NCI-H1694 (cell line): ENCODE measurements around the gene BYSL.

Source experiments
- DNase-seq: peaks from one replicate; lab custom pipeline; 2025; lab: John Stamatoyannopoulos, UW

The BYSL gene

GRCh38 chr6:41920921-41921711, at the start of gene BYSL, which contains the start of gene MED20:
Gene BYSL (plus strand): TSS chr6:41921499. CDS start chr6:41921563, 64 bp downstream.
Gene MED20 (minus strand): TSS chr6:41921139. CDS start chr6:41921018, 121 bp downstream.
- DNase-seq, result peak; percentile 84

GRCh38 chr6:41871691-41872090, 49.6 kb upstream of the BYSL start:
- DNase-seq, result no peak

GRCh38 chr6:41872147-41872546, 49.2 kb upstream of the BYSL start:
- no peak for DNase-seq

- DNase-seq, result no peak
Measured at GRCh38 chr6:41874741-41875140, 46.6 kb upstream of the BYSL start.

- DNase-seq, result no peak
Measured at GRCh38 chr6:41877051-41877680, 44.1 kb upstream of the BYSL start.

GRCh38 chr6:41878246-41878645, 43.1 kb upstream of the BYSL start:
- no peak for DNase-seq

GRCh38 chr6:41878961-41879405, 42.3 kb upstream of the BYSL start:
- DNase-seq, result no peak

GRCh38 chr6:41881506-41881905, 39.8 kb upstream of the BYSL start:
- DNase-seq, result no peak

- no peak for DNase-seq
Measured at GRCh38 chr6:41884957-41885356, 36.3 kb upstream of the BYSL start.

- DNase-seq, result no peak
Measured at GRCh38 chr6:41885930-41886329, 35.4 kb upstream of the BYSL start.

GRCh38 chr6:41887331-41887751, 34.0 kb upstream of the BYSL start:
- DNase-seq, result no peak

- DNase-seq, result no peak
Measured at GRCh38 chr6:41892921-41893564, 28.3 kb upstream of the BYSL start.

- DNase-seq, result no peak
Measured at GRCh38 chr6:41894366-41895299, 26.7 kb upstream of the BYSL start.

GRCh38 chr6:41895300-41896233, 25.7 kb upstream of the BYSL start, which contains the start of gene USP49:
Gene USP49 (minus strand): TSS chr6:41895375. CDS start chr6:41806983, 88,392 bp downstream.
- DNase-seq, result peak; percentile 72

- no peak for DNase-seq
Measured at GRCh38 chr6:41896281-41896680, 25.0 kb upstream of the BYSL start.

GRCh38 chr6:41900861-41901260, 20.4 kb upstream of the BYSL start:
- DNase-seq, result no peak

GRCh38 chr6:41901882-41902519, 19.3 kb upstream of the BYSL start:
- DNase-seq, result no peak

GRCh38 chr6:41909727-41910126, 11.6 kb upstream of the BYSL start:
- DNase-seq, result no peak

- no peak for DNase-seq
Measured at GRCh38 chr6:41914343-41914742, 7.0 kb upstream of the BYSL start.
